Panc1 (cell line): ENCODE measurements around the gene HNRNPLL. TPM values are rescaled to one million over a fixed set of nuclear protein-coding genes. Genes with fewer than 3 reads are reported as not detected.
"Not testable (repeated sequence)": the region's sequence is repeated elsewhere in the genome, so short reads cannot be mapped to it uniquely, and the experiment has no call there.

ENCODE experiments used
- ATAC-seq: fragments of 200-7000 bp; cut with Tn5 transposase; 2 replicates; pipeline ENCODE4 v1.9.1; 2020; ENCODE audit warnings: mild to moderate bottlenecking, moderate library complexity
- BruUV-seq: library from RNA; stranded (reverse); fragments of 400-500 nt; replicated peaks from 2 replicates; lab custom pipeline; 2021; lab: Mats Ljungman, UMichigan
- CTCF ChIA-PET: fragments of 300-600 bp; sonication (Branson Sonifier 250); formaldehyde crosslinking; loops from one replicate; lab custom pipeline; 2022; ENCODE audit warnings: antibody characterized with exemption; lab: Charles Lee
- POLR2A ChIA-PET: fragments of 300-600 bp; sonication (Branson Sonifier 250); formaldehyde crosslinking; loops from one replicate; lab custom pipeline; 2022; ENCODE audit warnings: antibody characterized with exemption; lab: Charles Lee
- DNase-seq: peaks from one replicate; pipeline ENCODE4 v3.0.0-alpha.2; 2010; ENCODE audit warnings: low read depth, low spot score
- H3K27ac ChIP-seq: 2 replicates; pipeline ENCODE4 v1.5.1; 2011; ENCODE audit warnings: mild to moderate bottlenecking, low read length, inconsistent platforms
- H3K27me3 ChIP-seq: fragments of 200-500 bp; sonication (Bioruptor generic); 2 replicates; pipeline ENCODE4 v1.6.0; 2014; ENCODE audit warnings: low read length, inconsistent platforms; ENCODE audit not compliant: control insufficient read depth, insufficient read depth
- H3K36me3 ChIP-seq: fragments of 200-500 bp; sonication (Bioruptor generic); 2 replicates; pipeline ENCODE4 v1.5.1; 2014; ENCODE audit warnings: inconsistent platforms, mild to moderate bottlenecking, low read length, moderate library complexity; ENCODE audit not compliant: control insufficient read depth, insufficient read depth
- H3K4me1 ChIP-seq: 2 replicates; pipeline ENCODE4 v1.5.1; 2011; ENCODE audit warnings: inconsistent platforms, mild to moderate bottlenecking, low read length, moderate library complexity; ENCODE audit not compliant: control insufficient read depth, insufficient read depth
- H3K4me3 ChIP-seq, 2 experiments: 2 replicates each; pipeline ENCODE4 v1.5.1; 2011 to 2012; ENCODE audit warnings: low read depth in 2 of 2, low read length in 2 of 2, mild to moderate bottlenecking in 2 of 2, inconsistent platforms in 1 of 2, moderate library complexity in 1 of 2
- H3K9me3 ChIP-seq: fragments of 200-500 bp; sonication (Bioruptor generic); 2 replicates; pipeline ENCODE4 v1.5.1; 2014; ENCODE audit warnings: low read depth, mild to moderate bottlenecking, inconsistent platforms, low read length, moderate library complexity; ENCODE audit not compliant: control insufficient read depth, insufficient read depth
- POLR2AphosphoS5 ChIP-seq: IDR thresholded peaks from 2 replicates; pipeline ENCODE4 v1.6.1; 2012; ENCODE audit warnings: mild to moderate bottlenecking, low read depth, low read length, moderate library complexity
- REST ChIP-seq, 2 experiments: IDR thresholded peaks; 2 replicates each; pipeline ENCODE4 v1.6.1; 2011 to 2012; ENCODE audit warnings: low read depth in 2 of 2, control low read depth in 1 of 2, low read length in 1 of 2, mild to moderate bottlenecking in 1 of 2, moderate library complexity in 1 of 2; ENCODE audit not compliant: insufficient read depth in 1 of 2
- SIN3A ChIP-seq: IDR thresholded peaks from 2 replicates; pipeline ENCODE4 v1.6.1; 2012; ENCODE audit warnings: low read depth, mild to moderate bottlenecking, low read length, moderate library complexity, borderline replicate concordance; ENCODE audit not compliant: insufficient read depth
- TCF7L2 ChIP-seq: IDR thresholded peaks from 2 replicates; pipeline ENCODE4 v1.6.1; 2011; ENCODE audit warnings: mild to moderate bottlenecking, low read depth, low read length, inconsistent platforms
- in situ Hi-C: cut with HindIII; loops from 2 replicates; pipeline ENCODE4 v1.10.0; 2016; ENCODE audit warnings: low sequenced_read_pairs, low pct_unique_long_range_greater_than_20kb
- intact Hi-C: fragments of 100-400 bp; cut with micrococcal nuclease; formaldehyde crosslinking; loops from one replicate; pipeline ENCODE4 v1.10.0; 2022; ENCODE audit not compliant: unreplicated experiment
- total RNA-seq: library from RNA; stranded (reverse); gene quantifications from one replicate; pipeline ENCODE4 v1.2.1, GENCODE V29; 2021; ENCODE audit not compliant: unreplicated experiment
- TF ChIP-seq, protein P1 (sequence below): fragments of 450-650 bp; IDR thresholded peaks from 2 replicates; pipeline ENCODE4 v1.5.1; 2017; ENCODE audit warnings: mild to moderate bottlenecking

The HNRNPLL gene
- total RNA-seq, 1 experiment from 2014 or later: 69.8 TPM

DNA sequence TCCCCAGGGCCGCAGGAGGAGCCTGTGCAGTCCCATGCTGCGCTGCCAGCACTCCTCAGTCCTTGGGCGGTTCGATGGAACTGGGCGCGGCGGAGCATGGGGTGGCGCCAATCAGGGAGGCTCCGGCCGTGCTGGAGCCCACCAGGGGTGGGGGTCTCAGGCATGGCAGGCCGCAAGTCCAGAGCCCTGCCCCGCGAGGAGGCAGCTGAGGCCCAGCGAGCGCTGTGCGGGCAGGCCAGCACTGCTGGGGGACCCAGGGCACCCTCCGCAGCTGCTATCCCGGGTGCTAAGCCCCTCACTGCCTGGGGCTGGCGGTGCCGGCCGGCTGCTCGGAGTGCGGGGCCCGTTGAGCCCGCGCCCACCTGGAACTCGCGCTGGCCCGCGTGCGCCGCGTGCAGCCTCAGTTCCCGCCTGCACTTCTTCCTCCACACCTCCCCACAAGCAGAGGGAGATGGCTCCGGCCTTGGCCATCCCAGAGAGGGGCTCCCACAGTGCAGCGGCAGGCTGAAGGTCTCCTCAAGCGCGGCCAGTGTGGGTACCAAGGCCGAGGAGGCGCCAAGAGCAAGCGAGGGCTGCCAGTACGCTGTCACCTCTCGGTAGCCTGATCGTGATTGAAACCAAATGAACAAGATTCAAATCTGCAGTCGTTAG is 40.4 kb upstream of the HNRNPLL start:
- TF ChIP-seq, protein P1, sequence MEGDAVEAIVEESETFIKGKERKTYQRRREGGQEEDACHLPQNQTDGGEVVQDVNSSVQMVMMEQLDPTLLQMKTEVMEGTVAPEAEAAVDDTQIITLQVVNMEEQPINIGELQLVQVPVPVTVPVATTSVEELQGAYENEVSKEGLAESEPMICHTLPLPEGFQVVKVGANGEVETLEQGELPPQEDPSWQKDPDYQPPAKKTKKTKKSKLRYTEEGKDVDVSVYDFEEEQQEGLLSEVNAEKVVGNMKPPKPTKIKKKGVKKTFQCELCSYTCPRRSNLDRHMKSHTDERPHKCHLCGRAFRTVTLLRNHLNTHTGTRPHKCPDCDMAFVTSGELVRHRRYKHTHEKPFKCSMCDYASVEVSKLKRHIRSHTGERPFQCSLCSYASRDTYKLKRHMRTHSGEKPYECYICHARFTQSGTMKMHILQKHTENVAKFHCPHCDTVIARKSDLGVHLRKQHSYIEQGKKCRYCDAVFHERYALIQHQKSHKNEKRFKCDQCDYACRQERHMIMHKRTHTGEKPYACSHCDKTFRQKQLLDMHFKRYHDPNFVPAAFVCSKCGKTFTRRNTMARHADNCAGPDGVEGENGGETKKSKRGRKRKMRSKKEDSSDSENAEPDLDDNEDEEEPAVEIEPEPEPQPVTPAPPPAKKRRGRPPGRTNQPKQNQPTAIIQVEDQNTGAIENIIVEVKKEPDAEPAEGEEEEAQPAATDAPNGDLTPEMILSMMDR: no peak
- no peak for TF ChIP-seq REST (IDR thresholded peaks at IDR 0.05; ENCODE audit: insufficient read depth in 1 of 2, low read depth in 2 of 2, low read length in 1 of 2)
- TF ChIP-seq POLR2AphosphoS5: no peak
- TF ChIP-seq TCF7L2: no peak
- no peak for TF ChIP-seq SIN3A
- ATAC-seq (no peak), DNase-seq (no peak)
- Histone ChIP-seq H3K9me3 (no peaks in the 10 kb centered on the region), H3K36me3 (no peaks in the 10 kb centered on the region), H3K27me3 (no peaks in the 10 kb centered on the region), H3K4me1 (no peaks in the 10 kb centered on the region), H3K4me3 (no peak overlapping the region), H3K27ac (no peak overlapping the region)
- intact Hi-C loops: no loop called here
- CTCF ChIA-PET: no interaction called here
- POLR2A ChIA-PET: no interaction called here
- no TSS peak for BruUV-seq
- in situ Hi-C loops: no loop called here

DNA sequence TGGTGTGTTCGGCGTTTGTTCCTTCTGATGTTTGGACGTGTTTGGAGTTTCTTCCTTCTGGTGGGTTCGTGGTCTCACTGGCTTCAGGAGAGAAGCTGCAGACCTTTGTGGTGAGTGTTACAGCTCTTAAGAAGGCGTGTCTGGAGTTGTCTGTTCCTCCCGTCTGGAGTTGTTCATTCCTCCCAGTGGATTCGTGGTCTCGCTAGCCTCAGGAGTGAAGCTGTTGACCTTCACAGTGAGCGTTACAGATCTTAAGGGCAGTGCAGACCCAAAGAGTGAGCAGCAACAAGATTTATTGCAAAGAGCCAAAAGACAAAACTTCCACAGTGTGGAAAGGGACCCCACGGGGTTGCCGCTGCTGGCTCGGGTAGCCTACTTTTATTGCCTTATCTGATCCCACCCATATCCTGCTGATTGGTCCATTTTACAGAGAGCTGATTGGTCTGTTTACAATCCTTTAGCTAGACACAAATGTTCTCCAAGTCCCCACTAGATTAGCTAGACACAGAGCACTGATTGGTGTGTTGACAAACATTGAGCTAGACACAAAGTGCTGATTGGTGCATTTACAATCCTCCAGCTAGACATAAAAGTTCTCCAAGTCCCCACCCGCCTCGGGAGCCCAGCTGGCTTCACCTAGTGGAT is 39.8 kb upstream of the HNRNPLL start:
- H3K4me1 ChIP-seq, H3K27ac ChIP-seq, H3K36me3 ChIP-seq, POLR2A ChIA-PET, H3K27me3 ChIP-seq, in situ Hi-C loops, DNase-seq, CTCF ChIA-PET, BruUV-seq, H3K4me3 ChIP-seq, ATAC-seq, H3K9me3 ChIP-seq, intact Hi-C loops: not testable (repeated sequence)

- no peak for ATAC-seq
- ChIA-PET CTCF (no interaction called here), POLR2A (no interaction called here)
- Histone ChIP-seq H3K27ac (no peak overlapping the region), H3K4me3 (no peak overlapping the region), H3K36me3 (no peaks in the 10 kb centered on the region), H3K4me1 (peaks cover 5% of the 10 kb centered on the region; the same call in 1 of the 2 replicates), H3K27me3 (no peaks in the 10 kb centered on the region), H3K9me3 (no peaks in the 10 kb centered on the region)
- intact Hi-C loops: no loop called here
- BruUV-seq: no TSS peak
- DNase-seq: no peak
- TF ChIP-seq, protein P1: no peak
- TF ChIP-seq SIN3A (no peak), REST (IDR thresholded peaks at IDR 0.05; ENCODE audit: insufficient read depth in 1 of 2, low read depth in 2 of 2, low read length in 1 of 2) (no peak), POLR2AphosphoS5 (no peak), TCF7L2 (no peak)
- in situ Hi-C loops: no loop called here
Observed at GRCh38 chr2:38636069-38636468, 33.3 kb upstream of the HNRNPLL start.
